Liver (tissue), 3 donors: ENCODE results near the gene UBE2E2.

Experiments used
- ATF3 ChIP-seq: IDR thresholded peaks from 2 replicates; pipeline ENCODE4 v1.6.1; 2016; ENCODE audit warnings: antibody characterized with exemption
- FOXA1 ChIP-seq: IDR thresholded peaks from 2 replicates; pipeline ENCODE4 v1.6.1; 2016; ENCODE audit warnings: antibody characterized with exemption
- GABPA ChIP-seq, 2 donors: IDR thresholded peaks in 1 of 2; conservative IDR thresholded peaks in 1 of 2; 2 replicates each; pipeline ENCODE4 v1.6.1; 2016; ENCODE audit warnings: antibody characterized with exemption in 2 of 2, mild to moderate bottlenecking in 1 of 2, moderate library complexity in 1 of 2
- JUND ChIP-seq, 2 donors: IDR thresholded peaks; 2 replicates each; pipeline ENCODE4 v1.6.1; 2016; ENCODE audit warnings: antibody characterized with exemption in 2 of 2
- NR2F2 ChIP-seq: IDR thresholded peaks from 2 replicates; pipeline ENCODE4 v1.6.1; 2016; ENCODE audit warnings: antibody characterized with exemption
- RAD21 ChIP-seq, 2 donors: IDR thresholded peaks; 2 replicates each; pipeline ENCODE4 v1.6.1; 2016; ENCODE audit warnings: antibody characterized with exemption in 2 of 2, mild to moderate bottlenecking in 2 of 2
- REST ChIP-seq: IDR thresholded peaks from 2 replicates; pipeline ENCODE4 v1.6.1; 2016; ENCODE audit warnings: antibody characterized with exemption, mild to moderate bottlenecking
- RXRA ChIP-seq, 2 donors: IDR thresholded peaks; 2 replicates each; pipeline ENCODE4 v1.6.1; 2017 to 2018; ENCODE audit warnings: antibody characterized with exemption in 2 of 2, mild to moderate bottlenecking in 1 of 2
- SP1 ChIP-seq: IDR thresholded peaks from 2 replicates; pipeline ENCODE4 v1.6.1; 2018; ENCODE audit warnings: antibody characterized with exemption, mild to moderate bottlenecking
- TAF1 ChIP-seq: conservative IDR thresholded peaks from 2 replicates; pipeline ENCODE4 v1.6.1; 2016; ENCODE audit warnings: antibody characterized with exemption, mild to moderate bottlenecking
- ZBTB33 ChIP-seq: IDR thresholded peaks from 2 replicates; pipeline ENCODE4 v1.6.1; 2016; ENCODE audit warnings: antibody characterized with exemption
- TF ChIP-seq, protein P1 (sequence below): fragments of 150-350 bp; IDR thresholded peaks from 2 replicates; pipeline ENCODE4 v1.5.1; 2017; ENCODE audit warnings: improper control_type of control experiment, low read depth, low read length; ENCODE audit not compliant: missing input control
- TF ChIP-seq, protein P2 (sequence below): IDR thresholded peaks from 2 replicates; pipeline ENCODE4 v1.6.1; 2016; ENCODE audit warnings: antibody characterized with exemption
- donor health status: healthy.
- donor health status: healthy.

DNA sequence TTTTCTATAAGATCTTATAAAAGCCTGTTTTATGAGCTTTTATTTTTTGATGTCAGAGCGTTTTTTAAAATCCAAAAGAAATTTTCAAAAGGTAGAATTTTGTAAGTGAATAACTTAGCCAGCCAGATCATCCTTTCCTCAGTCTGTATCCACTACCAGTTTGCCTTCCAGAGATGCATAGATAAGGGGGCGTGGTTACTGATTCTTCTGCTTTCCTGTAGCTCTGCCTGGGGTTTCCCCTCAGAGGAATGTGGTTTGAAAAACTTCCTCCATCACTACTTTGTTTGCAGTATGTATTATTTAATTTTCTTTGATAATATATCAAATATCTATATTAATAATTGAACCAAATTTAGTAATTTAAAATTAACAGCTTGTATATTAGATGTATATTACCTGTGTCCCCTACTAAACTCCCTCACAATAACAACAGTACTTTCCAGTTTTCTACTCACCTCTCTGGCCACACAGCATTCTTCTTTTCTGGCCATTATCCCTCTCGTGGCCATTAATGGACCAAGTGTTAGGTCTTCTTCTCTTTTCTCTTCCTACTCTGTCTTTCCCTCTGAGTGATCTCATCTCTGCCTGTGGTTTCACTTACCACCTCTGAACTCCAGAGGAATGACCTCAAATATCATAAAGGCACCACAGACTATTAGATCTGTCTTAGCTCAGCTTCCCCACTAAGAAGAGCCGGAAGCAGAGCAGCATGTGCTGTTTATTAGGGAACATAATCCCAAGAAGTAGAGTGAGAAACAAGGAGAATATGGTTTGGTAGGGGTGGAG is 239.7 kb downstream of the UBE2E2 start:
- TF ChIP-seq, protein P1, sequence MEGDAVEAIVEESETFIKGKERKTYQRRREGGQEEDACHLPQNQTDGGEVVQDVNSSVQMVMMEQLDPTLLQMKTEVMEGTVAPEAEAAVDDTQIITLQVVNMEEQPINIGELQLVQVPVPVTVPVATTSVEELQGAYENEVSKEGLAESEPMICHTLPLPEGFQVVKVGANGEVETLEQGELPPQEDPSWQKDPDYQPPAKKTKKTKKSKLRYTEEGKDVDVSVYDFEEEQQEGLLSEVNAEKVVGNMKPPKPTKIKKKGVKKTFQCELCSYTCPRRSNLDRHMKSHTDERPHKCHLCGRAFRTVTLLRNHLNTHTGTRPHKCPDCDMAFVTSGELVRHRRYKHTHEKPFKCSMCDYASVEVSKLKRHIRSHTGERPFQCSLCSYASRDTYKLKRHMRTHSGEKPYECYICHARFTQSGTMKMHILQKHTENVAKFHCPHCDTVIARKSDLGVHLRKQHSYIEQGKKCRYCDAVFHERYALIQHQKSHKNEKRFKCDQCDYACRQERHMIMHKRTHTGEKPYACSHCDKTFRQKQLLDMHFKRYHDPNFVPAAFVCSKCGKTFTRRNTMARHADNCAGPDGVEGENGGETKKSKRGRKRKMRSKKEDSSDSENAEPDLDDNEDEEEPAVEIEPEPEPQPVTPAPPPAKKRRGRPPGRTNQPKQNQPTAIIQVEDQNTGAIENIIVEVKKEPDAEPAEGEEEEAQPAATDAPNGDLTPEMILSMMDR = no peak
- no peak for TF ChIP-seq RAD21 (IDR thresholded peaks at IDR 0.05)
- no peak for TF ChIP-seq TAF1
- no peak for TF ChIP-seq JUND (IDR thresholded peaks at IDR 0.05)
- TF ChIP-seq REST = no peak
- no peak for TF ChIP-seq FOXA1
- TF ChIP-seq, protein P2, sequence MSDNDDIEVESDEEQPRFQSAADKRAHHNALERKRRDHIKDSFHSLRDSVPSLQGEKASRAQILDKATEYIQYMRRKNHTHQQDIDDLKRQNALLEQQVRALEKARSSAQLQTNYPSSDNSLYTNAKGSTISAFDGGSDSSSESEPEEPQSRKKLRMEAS = no peak
- TF ChIP-seq ZBTB33 = no peak
- TF ChIP-seq NR2F2 = no peak
- TF ChIP-seq ATF3 = no peak
- no peak for TF ChIP-seq GABPA (IDR thresholded peaks at IDR 0.05 in 1 of 2, conservative IDR thresholded peaks at IDR 0.05 in 1 of 2)
- TF ChIP-seq SP1 = no peak
- no peak for TF ChIP-seq RXRA (IDR thresholded peaks at IDR 0.05)
